Mesenchymal stem cell (in vitro differentiated cells and primary cell): ENCODE data around the gene INHBC.

Experiments used
- DNase-seq: peaks from one replicate; pipeline ENCODE4 v3.0.0-alpha.2; 2013
- H2AFZ ChIP-seq: one replicate; pipeline ENCODE4 v1.6.1; 2013; ENCODE audit warnings: low read depth, mild to moderate bottlenecking, control low read depth, inconsistent platforms, low read length, moderate library complexity
- H2AK5ac ChIP-seq: 2 replicates; pipeline ENCODE4 v1.6.1; 2013; ENCODE audit warnings: low read length, moderate library complexity, mild to moderate bottlenecking, inconsistent platforms; ENCODE audit not compliant: severe bottlenecking
- H2BK120ac ChIP-seq: one replicate; pipeline ENCODE4 v1.6.1; 2013; ENCODE audit warnings: low read depth, mild to moderate bottlenecking, inconsistent platforms, low read length, moderate library complexity
- H2BK12ac ChIP-seq, 2 experiments: one replicate each; pipeline ENCODE4 v1.6.1; 2013; ENCODE audit warnings: inconsistent platforms in 2 of 2, low read length in 2 of 2, mild to moderate bottlenecking in 2 of 2, moderate library complexity in 2 of 2, control low read depth in 1 of 2
- H2BK15ac ChIP-seq: one replicate; pipeline ENCODE4 v1.6.1; 2013; ENCODE audit warnings: mild to moderate bottlenecking, low read depth, inconsistent platforms; ENCODE audit not compliant: poor library complexity, severe bottlenecking
- H2BK5ac ChIP-seq: 2 replicates; pipeline ENCODE4 v1.6.1; 2013; ENCODE audit warnings: low read depth, mild to moderate bottlenecking, low read length, control low read depth, inconsistent platforms; ENCODE audit not compliant: poor library complexity, severe bottlenecking
- H3K14ac ChIP-seq, 2 experiments: one replicate each; pipeline ENCODE4 v1.6.1; 2013; ENCODE audit warnings: inconsistent platforms in 2 of 2, low read length in 2 of 2, control low read depth in 1 of 2, mild to moderate bottlenecking in 1 of 2, moderate library complexity in 1 of 2
- H3K18ac ChIP-seq, 2 experiments: one replicate each; pipeline ENCODE4 v1.6.1; 2013; ENCODE audit warnings: inconsistent platforms in 2 of 2, low read length in 2 of 2, control low read depth in 1 of 2, low read depth in 1 of 2, mild to moderate bottlenecking in 1 of 2
- H3K23ac ChIP-seq, 2 experiments: one replicate each; pipeline ENCODE4 v1.6.1; 2013; ENCODE audit warnings: inconsistent platforms in 2 of 2, low read length in 2 of 2, mild to moderate bottlenecking in 2 of 2, moderate library complexity in 2 of 2, control low read depth in 1 of 2
- H3K27ac ChIP-seq: 2 replicates; pipeline ENCODE4 v1.5.1; 2013; ENCODE audit warnings: mild to moderate bottlenecking, moderate library complexity, low read length, control low read depth, inconsistent platforms; ENCODE audit not compliant: poor library complexity, severe bottlenecking
- H3K27me3 ChIP-seq, 2 experiments: 2 replicates each; pipeline versions ENCODE4 v1.6.1 to v1.7.0; 2013; ENCODE audit warnings: low read length in 2 of 2, mild to moderate bottlenecking in 2 of 2, moderate library complexity in 2 of 2, control low read depth in 1 of 2, inconsistent platforms in 1 of 2; ENCODE audit not compliant: control insufficient read depth in 1 of 2, insufficient read depth in 1 of 2
- H3K36me3 ChIP-seq, 2 experiments: 2 replicates each; pipeline versions ENCODE4 v1.6.1 to v1.7.0; 2013; ENCODE audit warnings: low read length in 2 of 2, control low read depth in 1 of 2, inconsistent platforms in 1 of 2, low read depth in 1 of 2, mild to moderate bottlenecking in 1 of 2; ENCODE audit not compliant: insufficient read depth in 2 of 2, control insufficient read depth in 1 of 2
- H3K4ac ChIP-seq, 2 experiments: one replicate each; pipeline ENCODE4 v1.6.1; 2013; ENCODE audit warnings: inconsistent platforms in 2 of 2, low read length in 2 of 2, mild to moderate bottlenecking in 2 of 2, moderate library complexity in 2 of 2, control low read depth in 1 of 2, low read depth in 1 of 2
- H3K4me1 ChIP-seq: 2 replicates; pipeline ENCODE4 v1.6.1; 2013; ENCODE audit warnings: low read depth, low read length, control low read depth; ENCODE audit not compliant: control insufficient read depth, insufficient read depth
- H3K4me2 ChIP-seq: 2 replicates; pipeline ENCODE4 v1.6.1; 2013; ENCODE audit warnings: low read length, mild to moderate bottlenecking, inconsistent platforms; ENCODE audit not compliant: poor library complexity, severe bottlenecking
- H3K4me3 ChIP-seq, 2 experiments: 2 replicates each; pipeline versions ENCODE4 v1.5.1 to v1.7.0; 2013; ENCODE audit warnings: low read length in 2 of 2, mild to moderate bottlenecking in 2 of 2, control low read depth in 1 of 2, low read depth in 1 of 2; ENCODE audit not compliant: insufficient read depth in 1 of 2
- H3K79me1 ChIP-seq: replicated peaks from 2 replicates; pipeline ENCODE4 v1.6.1; 2013; ENCODE audit warnings: mild to moderate bottlenecking, control low read depth, low read length, inconsistent platforms; ENCODE audit not compliant: poor library complexity, severe bottlenecking
- H3K9ac ChIP-seq: 2 replicates; pipeline ENCODE4 v1.7.0; 2013; ENCODE audit warnings: mild to moderate bottlenecking, low read length, moderate library complexity
- H3K9me3 ChIP-seq: 2 replicates; pipeline ENCODE4 v1.7.0; 2013; ENCODE audit warnings: mild to moderate bottlenecking, low read length; ENCODE audit not compliant: control insufficient read depth
- H4K8ac ChIP-seq: one replicate; pipeline ENCODE4 v1.6.1; 2013; ENCODE audit warnings: inconsistent platforms, mild to moderate bottlenecking, low read length, moderate library complexity
- H4K91ac ChIP-seq: one replicate; pipeline ENCODE4 v1.6.1; 2013; ENCODE audit warnings: mild to moderate bottlenecking, low read length, inconsistent platforms
- WGBS: methylation state at CpG from one replicate; pipeline ENCODE4 v1.1.7; 2013; ENCODE audit warnings: mixed read lengths; 5-methylcytosine and 5-hydroxymethylcytosine counted together

Gene INHBC

GRCh38 chr12:57472391-57472790 is 37.8 kb downstream of the INHBC start:
- no peak overlapping the region for H3K9ac ChIP-seq
- H3K23ac ChIP-seq = no peak overlapping the region
- no peak overlapping the region for H2BK12ac ChIP-seq
- no peak overlapping the region for H2BK5ac ChIP-seq
- DNase-seq = no peak
- no peak overlapping the region for H3K4me3 ChIP-seq
- H3K9me3 ChIP-seq = no peaks in the 10 kb centered on the region
- no peak overlapping the region for H3K18ac ChIP-seq
- WGBS = 100% methylated on average over 1 of the region's 3 CpGs
- H3K27me3 ChIP-seq = peaks cover 89 to 96% of the 10 kb centered on the region in 2 experiments
- H2AFZ ChIP-seq = no peak overlapping the region
- H3K4me1 ChIP-seq = peaks cover 14% of the 10 kb centered on the region
- H3K27ac ChIP-seq = no peak overlapping the region
- no peak overlapping the region for H4K8ac ChIP-seq
- no peak overlapping the region for H3K14ac ChIP-seq
- H3K4me2 ChIP-seq = no peak overlapping the region
- no peak overlapping the region for H2AK5ac ChIP-seq
- no peaks in the 10 kb centered on the region for H3K36me3 ChIP-seq
- H2BK15ac ChIP-seq = no peak overlapping the region
- no peaks in the 10 kb centered on the region for H3K79me1 ChIP-seq
- H3K4ac ChIP-seq = no peak overlapping the region
- H2BK120ac ChIP-seq = no peak overlapping the region
- no peak overlapping the region for H4K91ac ChIP-seq

GRCh38 chr12:57473392-57473791 is 38.8 kb downstream of the INHBC start:
- Histone ChIP-seq H2BK15ac (no peak overlapping the region), H2AK5ac (no peak overlapping the region), H3K27ac (no peak overlapping the region), H3K14ac (no peak overlapping the region), H4K8ac (no peak overlapping the region), H3K23ac (no peak overlapping the region), H3K9me3 (no peaks in the 10 kb centered on the region), H3K4me2 (no peak overlapping the region), H2BK5ac (no peak overlapping the region), H3K4ac (no peak overlapping the region), H3K79me1 (no peaks in the 10 kb centered on the region), H2AFZ (no peak overlapping the region), H3K27me3 (peaks cover 86 to 96% of the 10 kb centered on the region in 2 experiments), H3K36me3 (no peaks in the 10 kb centered on the region), H2BK12ac (no peak overlapping the region), H3K4me3 (no peak overlapping the region), H3K18ac (no peak overlapping the region), H4K91ac (no peak overlapping the region), H3K4me1 (peaks cover 14% of the 10 kb centered on the region), H2BK120ac (no peak overlapping the region), H3K9ac (no peak overlapping the region)
- 93% methylated on average over 2 of the region's 3 CpGs for WGBS
- DNase-seq = no peak

DNA sequence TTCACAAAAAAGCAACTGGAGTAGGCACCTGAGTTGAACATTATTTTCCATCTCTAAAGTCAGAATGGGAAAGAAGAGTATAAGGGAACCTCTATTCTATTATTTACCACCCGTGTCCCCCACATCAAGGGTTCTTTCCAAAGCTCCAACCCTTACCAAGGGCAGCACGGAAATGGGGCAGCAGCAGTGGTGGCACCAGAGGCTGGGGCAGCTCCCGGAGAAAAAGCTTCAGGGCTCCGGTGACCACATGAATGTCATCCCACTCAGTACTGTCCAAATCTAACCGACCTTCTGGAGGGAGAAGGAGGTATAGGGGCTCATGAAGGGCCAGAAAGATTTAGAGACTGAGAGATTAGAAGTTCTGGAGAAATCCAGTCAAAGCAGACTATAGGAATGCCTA is 39.3 kb downstream of the INHBC start:
- DNase-seq = no peak
- Histone ChIP-seq H3K23ac (no peak overlapping the region), H3K27me3 (peaks cover 86 to 98% of the 10 kb centered on the region in 2 experiments), H2BK12ac (no peak overlapping the region), H3K9me3 (no peaks in the 10 kb centered on the region), H4K91ac (no peak overlapping the region), H3K4me3 (no peak overlapping the region), H2BK15ac (no peak overlapping the region), H3K27ac (no peak overlapping the region), H3K4me1 (peaks cover 14% of the 10 kb centered on the region), H2AK5ac (no peak overlapping the region), H2AFZ (no peak overlapping the region), H4K8ac (no peak overlapping the region), H3K4ac (no peak overlapping the region), H3K79me1 (no peaks in the 10 kb centered on the region), H3K14ac (no peak overlapping the region), H3K4me2 (no peak overlapping the region), H2BK120ac (no peak overlapping the region), H3K9ac (no peak overlapping the region), H3K18ac (no peak overlapping the region), H3K36me3 (no peaks in the 10 kb centered on the region), H2BK5ac (no peak overlapping the region)
- WGBS = 45% methylated on average over 2 of the region's 5 CpGs

DNA sequence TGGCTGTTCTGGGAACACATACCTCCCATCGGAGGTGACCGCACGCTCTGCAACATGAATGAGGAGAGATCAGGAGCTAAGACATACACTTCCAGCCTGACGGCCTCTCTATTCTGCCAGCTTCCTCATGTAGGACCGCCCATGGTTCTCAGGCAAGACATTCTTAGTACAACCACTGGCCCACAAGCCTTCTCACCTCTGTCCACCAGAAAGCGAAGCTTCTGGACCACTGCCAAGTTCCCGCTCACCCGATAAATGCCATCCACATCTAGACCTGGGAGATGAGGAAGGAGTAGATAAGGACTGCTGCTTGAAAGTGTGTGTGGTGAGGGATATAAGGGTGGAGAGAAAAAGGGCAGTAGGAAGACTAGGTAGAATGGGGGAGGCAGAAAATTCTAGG is 39.8 kb downstream of the INHBC start:
- Histone ChIP-seq H3K4ac (no peak overlapping the region), H2BK120ac (no peak overlapping the region), H3K27ac (no peak overlapping the region), H3K18ac (no peak overlapping the region), H2AK5ac (no peak overlapping the region), H2BK5ac (no peak overlapping the region), H3K4me2 (no peak overlapping the region), H3K9me3 (no peaks in the 10 kb centered on the region), H3K36me3 (no peaks in the 10 kb centered on the region), H3K4me1 (peaks cover 16% of the 10 kb centered on the region), H3K79me1 (no peaks in the 10 kb centered on the region), H2BK15ac (no peak overlapping the region), H3K9ac (no peak overlapping the region), H3K23ac (no peak overlapping the region), H3K14ac (no peak overlapping the region), H3K4me3 (no peak overlapping the region), H2BK12ac (no peak overlapping the region), H4K91ac (no peak overlapping the region), H2AFZ (no peak overlapping the region), H4K8ac (no peak overlapping the region), H3K27me3 (peaks cover 82 to 98% of the 10 kb centered on the region in 2 experiments)
- no peak for DNase-seq
- WGBS = 90% methylated on average over 8 of the region's 8 CpGs
